Fibroblast of skin of left quadriceps (primary cell): ENCODE measurements around the gene MAP2.
"Not testable (repeated sequence)": the region's sequence is repeated elsewhere in the genome, so short reads cannot be mapped to it uniquely, and the experiment has no call there.

Experiments used
- DNase-seq, 2 experiments: peaks; one replicate each; pipeline ENCODE4 v3.0.0-alpha.2; 2013; ENCODE audit warnings: low read depth in 2 of 2

MAP2 gene

GRCh38 chr2:209474960-209475359, 51.1 kb downstream of the MAP2 start:
- DNase-seq, result no peak

- DNase-seq, result peak; percentile 81 to 87
Observed at GRCh38 chr2:209476367-209477208, 52.7 kb downstream of the MAP2 start.

DNA sequence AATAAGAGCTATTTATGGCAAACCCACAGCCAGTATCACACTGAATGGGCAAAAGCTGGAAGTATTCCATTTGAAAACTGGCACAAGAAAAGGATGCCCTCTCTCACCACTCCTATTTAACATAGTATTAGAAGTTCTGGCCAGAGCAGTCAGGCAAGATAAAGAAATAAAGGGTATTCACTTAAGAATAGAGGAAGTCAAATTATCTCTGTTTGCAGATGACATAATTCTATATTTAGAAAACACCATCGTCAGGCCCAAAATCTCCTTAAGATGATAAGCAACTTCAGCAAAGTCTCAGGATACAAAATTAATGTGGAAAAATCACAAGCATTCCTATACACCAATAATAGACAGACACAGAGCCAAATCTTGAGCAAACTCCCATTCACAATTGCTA, 68.4 kb downstream of the MAP2 start:
- DNase-seq, result not testable (repeated sequence)

DNA sequence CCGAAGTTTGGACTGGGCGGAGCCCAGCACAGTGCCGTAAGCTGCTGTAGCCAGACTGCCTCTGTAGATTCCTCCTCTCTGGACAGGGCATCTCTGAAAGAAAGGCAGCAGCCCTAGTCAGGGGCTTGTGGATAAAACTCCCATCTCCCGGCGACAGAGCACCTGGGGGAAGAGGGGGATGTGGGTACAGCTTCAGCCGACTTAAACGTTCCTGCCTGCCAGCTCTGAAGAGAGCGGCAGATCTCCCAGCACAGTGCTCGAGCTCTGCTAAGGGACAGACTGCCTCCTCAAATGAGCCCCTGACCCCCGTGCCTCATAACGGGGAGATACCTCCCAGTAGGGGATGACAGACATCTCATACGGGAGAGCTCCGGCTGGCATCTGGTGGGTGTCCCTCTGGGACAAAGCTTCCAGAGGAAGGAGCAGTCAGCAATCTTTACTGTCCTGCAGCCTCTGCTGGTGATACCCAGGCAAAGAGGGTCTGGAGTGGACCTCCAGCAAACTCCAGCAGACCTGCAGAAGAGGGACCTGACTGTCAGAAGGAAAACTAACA, 71.3 kb downstream of the MAP2 start:
- not testable (repeated sequence) for DNase-seq

GRCh38 chr2:209495855-209496585, 72.2 kb downstream of the MAP2 start:
- DNase-seq, result peak; percentile 88 to 89

DNA sequence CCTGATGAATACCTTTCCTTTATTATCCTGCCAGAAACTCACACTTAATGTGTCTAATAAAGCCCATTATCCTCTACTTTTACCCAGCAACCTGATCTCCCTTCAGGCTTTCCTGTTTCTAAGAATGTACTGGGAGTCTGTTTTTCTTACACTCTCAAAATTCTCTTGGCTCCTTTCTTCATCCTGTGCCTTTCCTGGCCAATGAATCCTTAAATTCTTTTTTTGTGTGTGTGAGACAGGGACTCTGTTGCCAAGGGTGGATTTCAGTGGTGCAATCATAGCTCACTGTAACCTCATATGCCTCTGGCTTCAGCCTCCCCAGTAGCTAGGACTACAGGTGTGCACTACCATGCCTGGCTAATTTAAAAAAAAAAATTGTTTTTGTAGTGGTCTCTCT, 72.7 kb downstream of the MAP2 start:
- no peak for DNase-seq

DNA sequence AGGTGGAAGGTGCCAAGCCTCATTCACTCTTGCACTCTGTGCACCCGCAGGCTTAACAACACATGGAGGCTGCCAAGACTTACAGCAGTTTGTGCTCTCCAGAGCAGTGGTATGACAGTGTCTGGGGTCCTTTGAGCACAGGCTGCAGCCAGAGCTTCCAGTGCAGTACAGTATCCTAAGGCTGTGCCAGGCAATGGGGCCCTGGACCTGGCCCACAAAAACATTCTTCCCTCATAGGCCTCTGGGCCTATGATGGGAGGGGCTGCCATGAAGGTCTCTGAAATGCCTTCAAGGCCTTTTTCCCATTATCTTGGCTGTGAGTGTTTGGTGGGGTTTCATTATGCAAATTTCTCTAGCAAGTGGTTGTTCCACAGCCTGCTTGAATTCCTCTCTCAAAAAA, 74.8 kb downstream of the MAP2 start:
- DNase-seq, result no peak

- DNase-seq, result no peak
Observed at GRCh38 chr2:209499069-209499468, 75.2 kb downstream of the MAP2 start.

GRCh38 chr2:209501579-209501978, 77.7 kb downstream of the MAP2 start:
- no peak for DNase-seq

DNA sequence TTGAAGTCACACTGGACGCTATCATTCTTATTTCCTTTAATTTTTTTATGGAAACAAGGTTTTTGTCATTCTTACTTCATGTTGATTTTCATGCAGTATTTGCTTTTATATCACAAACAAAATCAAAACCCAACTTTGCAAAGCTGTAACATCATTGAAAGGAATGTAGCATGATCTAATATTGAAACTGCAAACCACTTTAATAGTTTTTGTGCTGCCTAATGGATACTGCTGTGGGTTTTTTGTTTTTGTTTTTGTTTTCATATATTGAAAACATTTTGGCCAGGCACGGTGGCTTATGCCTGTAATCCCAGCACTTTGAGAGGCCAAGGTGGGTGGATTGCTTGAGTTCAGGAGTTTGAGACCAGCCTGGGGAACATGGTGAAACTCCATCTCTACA, 81.6 kb downstream of the MAP2 start:
- DNase-seq, result no peak

GRCh38 chr2:209508255-209508654, 84.4 kb downstream of the MAP2 start:
- DNase-seq, result no peak

- no peak for DNase-seq
Observed at GRCh38 chr2:209511637-209512036, 87.8 kb downstream of the MAP2 start.

- DNase-seq, result no peak
Observed at GRCh38 chr2:209512971-209513370, 89.1 kb downstream of the MAP2 start.

DNA sequence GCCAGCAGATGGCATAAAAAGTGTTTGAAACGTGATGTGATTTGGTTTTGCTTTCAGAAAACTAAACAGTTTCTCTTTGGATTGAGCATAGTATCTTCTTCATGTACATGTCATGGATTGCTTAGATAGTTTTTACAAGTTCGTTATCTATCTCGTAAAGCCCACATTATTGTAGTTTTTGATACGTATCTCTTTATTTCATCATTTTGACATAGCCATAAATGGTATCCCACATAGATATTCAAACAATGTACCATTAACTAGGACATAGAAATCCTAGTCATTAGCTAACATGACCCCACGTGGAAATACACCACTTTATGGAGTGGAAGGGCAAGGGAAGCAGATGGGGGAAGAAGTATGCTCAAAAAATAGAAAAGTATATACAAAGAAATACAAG, 93.6 kb downstream of the MAP2 start:
- no peak for DNase-seq

DNA sequence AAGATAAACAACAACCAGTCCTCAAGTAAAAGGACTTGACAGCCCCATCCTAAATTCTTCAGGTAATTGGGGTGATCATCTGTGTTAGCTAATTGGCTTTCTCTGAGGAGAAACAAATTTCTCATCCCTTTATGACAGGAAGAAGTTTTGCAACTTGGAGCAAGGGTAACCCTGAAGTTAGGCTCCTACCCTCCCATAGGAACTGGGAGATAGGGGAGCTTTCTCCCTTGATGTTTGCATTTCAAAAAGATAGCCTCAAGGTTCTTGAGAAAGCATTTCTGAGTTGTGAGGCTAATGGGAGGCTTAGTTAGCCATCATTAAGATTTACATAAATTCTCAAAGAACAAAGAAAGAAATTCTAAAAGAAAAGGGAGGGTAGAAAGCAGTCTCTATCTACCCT, 95.4 kb downstream of the MAP2 start:
- no peak for DNase-seq

DNA sequence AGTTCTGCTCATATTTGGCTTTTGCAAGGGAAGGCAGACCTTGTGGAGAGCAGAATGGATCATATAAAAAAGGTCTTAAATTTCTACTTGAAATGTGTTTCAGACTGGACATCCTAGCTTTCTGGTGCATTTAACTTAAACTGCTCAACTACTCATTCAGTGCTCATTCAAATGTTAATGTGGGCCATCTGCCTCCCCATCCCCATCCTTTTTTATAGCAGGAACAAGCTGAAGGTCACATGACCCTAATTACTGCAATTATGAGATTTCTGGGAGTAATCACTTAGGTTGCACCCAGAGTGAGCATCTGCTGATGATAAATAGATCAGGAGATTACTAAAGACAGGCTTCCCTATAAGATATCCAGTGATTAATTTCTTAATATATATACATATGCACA, 96.1 kb downstream of the MAP2 start:
- no peak for DNase-seq

DNA sequence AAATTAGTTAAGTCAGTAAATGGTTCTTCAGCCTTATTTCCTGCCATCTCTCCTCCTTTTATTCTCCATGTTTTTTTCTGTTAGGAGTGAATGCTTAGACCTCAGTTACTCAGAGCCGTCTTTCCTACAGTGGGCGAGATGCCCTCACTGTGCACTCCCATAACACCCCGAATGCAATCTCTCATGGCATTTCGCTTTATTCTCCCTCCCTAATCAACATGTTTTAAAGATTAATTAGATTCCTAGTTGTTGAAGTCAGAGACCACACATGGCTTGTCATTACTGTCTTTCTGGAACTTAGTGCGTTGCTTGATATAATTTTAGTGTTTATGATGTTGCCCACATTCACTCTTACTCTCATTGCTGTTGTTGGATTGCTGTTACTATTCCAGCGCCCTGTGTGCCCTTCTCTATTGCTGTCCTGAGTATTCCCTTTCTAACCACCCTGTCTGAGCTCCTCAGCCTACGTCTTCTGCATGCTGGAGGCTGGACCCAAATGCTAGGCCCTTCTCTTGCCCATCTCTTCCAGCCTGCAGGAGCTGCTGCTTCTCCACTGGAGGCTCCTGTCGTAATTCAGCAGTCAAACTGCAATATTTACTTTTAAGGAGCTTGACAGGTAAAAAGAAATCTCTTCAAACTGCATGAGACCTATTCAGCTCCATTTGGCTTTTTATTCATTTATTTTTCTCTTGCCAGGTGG, 99.3 kb downstream of the MAP2 start:
- no peak for DNase-seq

DNA sequence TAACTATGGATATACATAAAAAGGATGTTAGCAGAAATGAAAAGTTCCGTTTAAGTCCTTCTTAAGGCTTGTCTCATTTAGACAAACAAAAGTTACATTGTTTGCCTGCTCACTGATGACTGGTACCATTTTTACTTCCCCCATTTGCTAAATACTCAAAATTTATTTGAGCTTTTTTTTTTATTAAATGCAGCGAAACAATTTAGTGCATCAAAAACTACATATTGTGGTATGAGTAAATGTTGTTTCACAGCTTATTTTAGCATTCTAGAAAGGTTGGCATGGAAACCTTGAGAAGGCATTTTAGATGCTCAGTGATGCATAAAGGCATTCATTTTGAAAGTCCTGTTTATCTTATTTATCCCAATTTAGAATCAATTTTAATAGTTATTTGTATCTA, 100.0 kb downstream of the MAP2 start:
- DNase-seq, result no peak

DNA sequence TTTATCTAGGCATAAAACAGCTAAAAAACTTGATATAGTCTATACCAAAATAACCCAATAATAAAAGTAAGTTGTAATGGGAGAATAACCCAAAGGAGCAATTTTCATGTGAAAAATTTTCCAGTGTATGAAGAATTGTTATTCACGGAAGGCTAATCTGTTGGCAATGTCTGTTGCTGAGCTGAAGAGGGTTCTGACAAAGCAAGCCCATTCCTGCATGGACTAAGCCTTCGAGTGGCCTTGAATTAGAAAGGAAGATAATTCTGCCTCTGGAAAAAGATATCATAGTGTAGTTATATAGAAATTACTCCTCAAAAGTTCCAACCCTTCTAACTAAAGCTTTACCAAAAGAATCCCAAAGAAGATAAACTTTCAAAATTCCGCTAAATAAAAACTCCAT, 101.5 kb downstream of the MAP2 start:
- no peak for DNase-seq

DNA sequence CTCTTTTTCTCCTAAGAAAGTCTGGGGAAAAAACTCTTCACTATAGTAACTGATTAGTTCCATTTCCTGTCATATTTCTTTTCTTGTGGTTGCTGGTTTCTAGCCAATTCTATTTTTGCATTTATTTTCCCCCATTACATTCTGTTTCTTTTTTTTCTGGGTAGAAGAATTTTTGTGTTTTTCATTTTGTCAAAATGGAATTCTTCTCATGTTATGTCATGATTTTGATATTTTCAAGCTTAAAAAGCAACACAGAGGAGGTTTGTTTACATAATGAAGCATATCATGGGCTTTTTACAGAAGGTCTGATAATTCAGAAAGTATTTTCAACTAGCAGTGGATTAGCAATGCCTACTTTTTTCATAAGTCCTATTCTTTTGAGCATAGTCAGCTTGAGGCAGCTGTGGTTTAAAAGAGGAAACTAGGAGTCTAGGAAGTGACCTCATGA, 102.0 kb downstream of the MAP2 start:
- DNase-seq, result peak; percentile 81 to 84

- no peak for DNase-seq
Observed at GRCh38 chr2:209526561-209526960, 102.7 kb downstream of the MAP2 start.

GRCh38 chr2:209529579-209529978, 105.7 kb downstream of the MAP2 start:
- DNase-seq, result no peak
